ENCODE data around the gene TPCN2.

The TPCN2 gene

DNA sequence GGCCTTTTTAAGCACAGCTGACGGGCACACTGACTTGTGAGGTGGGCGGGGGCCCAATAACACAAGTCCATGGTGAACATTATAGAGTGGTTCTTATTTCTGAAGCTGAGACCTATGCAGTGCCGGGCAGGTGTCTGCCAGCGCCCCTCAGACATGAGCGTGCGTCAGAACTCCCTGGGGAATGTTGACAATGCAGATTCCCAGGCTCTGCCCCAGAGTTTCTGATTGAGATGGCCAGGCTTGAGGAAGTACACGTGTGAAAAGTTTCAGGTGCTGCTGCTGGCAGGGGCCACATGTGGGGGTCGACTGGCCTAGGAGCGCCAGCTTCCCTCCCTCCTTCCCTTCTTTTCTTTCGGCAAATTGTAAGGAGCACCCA is 46.2 kb downstream of the TPCN2 start:
- H3K27ac Mint-ChIP-seq = no peak overlapping the region
- no peaks in the 10 kb centered on the region for H3K4me1 Mint-ChIP-seq (ENCODE audit: low read depth)
- H3K36me3 Mint-ChIP-seq (ENCODE audit: low read depth) = peaks cover 7% of the 10 kb centered on the region
- peaks cover 3% of the 10 kb centered on the region for H3K27me3 Mint-ChIP-seq
- H3K9me3 Mint-ChIP-seq = no peaks in the 10 kb centered on the region
- H3K4me3 Mint-ChIP-seq = no peak overlapping the region

- H3K36me3 Mint-ChIP-seq (ENCODE audit: low read depth) = peaks cover 5% of the 10 kb centered on the region
- H3K4me3 Mint-ChIP-seq = no peak overlapping the region
- no peaks in the 10 kb centered on the region for H3K9me3 Mint-ChIP-seq
- peaks cover 3% of the 10 kb centered on the region for H3K27me3 Mint-ChIP-seq
- no peaks in the 10 kb centered on the region for H3K4me1 Mint-ChIP-seq (ENCODE audit: low read depth)
- no peak overlapping the region for H3K27ac Mint-ChIP-seq
Measured at GRCh38 chr11:69095300-69095699, 46.6 kb downstream of the TPCN2 start.

- Mint-ChIP-seq H3K4me3 (no peak overlapping the region), H3K4me1 (ENCODE audit: low read depth) (peaks cover under 1% of the 10 kb centered on the region), H3K9me3 (no peaks in the 10 kb centered on the region), H3K27me3 (peaks cover 3% of the 10 kb centered on the region), H3K36me3 (ENCODE audit: low read depth) (peaks cover 4% of the 10 kb centered on the region), H3K27ac (no peak overlapping the region)
Measured at GRCh38 chr11:69096473-69096872, 47.7 kb downstream of the TPCN2 start.

DNA sequence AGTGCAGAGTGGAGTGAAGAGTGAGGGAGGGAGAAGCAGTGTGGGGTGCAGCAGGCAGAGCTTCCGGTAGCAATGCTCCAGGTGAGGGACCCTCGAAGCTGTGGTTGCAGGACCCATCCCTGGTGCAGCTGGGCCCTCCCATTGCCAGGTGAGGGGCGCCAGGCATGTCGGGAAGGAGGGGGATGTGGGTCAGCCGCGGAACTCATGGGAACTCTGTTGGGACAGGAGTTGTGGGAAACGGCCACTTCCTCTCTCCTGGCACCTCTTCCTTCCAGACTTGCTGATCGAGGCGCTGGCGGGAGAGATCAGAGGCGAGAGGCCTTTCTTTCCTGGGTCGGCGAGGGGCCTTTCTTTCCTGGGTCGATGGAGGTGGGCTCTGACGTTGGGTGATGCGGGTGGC is 48.5 kb downstream of the TPCN2 start:
- Mint-ChIP-seq H3K36me3 (ENCODE audit: low read depth) (peaks cover 4% of the 10 kb centered on the region), H3K27me3 (peaks cover 3% of the 10 kb centered on the region), H3K4me1 (ENCODE audit: low read depth) (peaks cover 3% of the 10 kb centered on the region), H3K4me3 (no peak overlapping the region), H3K9me3 (no peaks in the 10 kb centered on the region), H3K27ac (no peak overlapping the region)

- no peaks in the 10 kb centered on the region for H3K36me3 Mint-ChIP-seq (ENCODE audit: low read depth)
- no peaks in the 10 kb centered on the region for H3K9me3 Mint-ChIP-seq
Measured at GRCh38 chr11:69099180-69099579, 50.4 kb downstream of the TPCN2 start.

DNA sequence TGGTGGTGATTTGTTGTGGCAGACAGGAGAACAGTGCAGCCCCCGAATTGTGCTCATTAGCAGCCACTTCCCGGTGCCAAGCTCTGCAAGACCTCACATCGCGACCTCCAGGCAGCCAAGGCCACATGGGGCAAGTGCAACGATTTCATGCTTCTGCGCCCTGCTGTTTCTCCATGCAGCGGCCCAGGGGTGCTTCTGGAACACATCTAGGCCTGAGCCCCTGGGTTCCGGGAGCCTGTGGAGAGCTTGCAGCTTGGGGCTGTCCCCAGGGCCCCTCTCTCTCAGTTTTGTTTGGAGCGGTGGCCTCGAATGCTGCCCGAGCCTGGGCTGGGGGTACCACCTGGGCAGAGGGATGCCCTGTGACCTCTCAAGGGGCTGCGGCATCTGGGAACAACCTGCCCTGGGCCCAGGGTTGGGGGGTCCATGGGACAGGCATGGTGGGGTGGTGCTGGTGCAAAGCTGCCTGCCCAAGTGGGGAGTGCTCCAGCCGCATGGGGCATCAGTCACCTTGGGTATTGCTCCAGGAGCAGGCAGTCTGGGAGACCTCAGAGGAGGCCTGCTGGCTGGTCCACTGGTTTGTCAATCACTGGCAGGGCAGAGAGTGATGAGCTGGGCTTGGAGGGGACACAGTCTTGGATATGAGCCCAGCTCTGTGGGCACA is 51.9 kb downstream of the TPCN2 start:
- Mint-ChIP-seq H3K4me3 (no peak overlapping the region), H3K27ac (no peak overlapping the region), H3K36me3 (ENCODE audit: low read depth) (no peaks in the 10 kb centered on the region), H3K9me3 (no peaks in the 10 kb centered on the region), H3K27me3 (peaks cover 3% of the 10 kb centered on the region), H3K4me1 (ENCODE audit: low read depth) (peaks cover 3% of the 10 kb centered on the region)

More at GRCh38 chr11:69099180-69099579, 50.4 kb downstream of the TPCN2 start:
- no peak overlapping the region for H3K4me3 Mint-ChIP-seq
- H3K27me3 Mint-ChIP-seq = peaks cover 3% of the 10 kb centered on the region
- H3K27ac Mint-ChIP-seq = no peak overlapping the region
- H3K4me1 Mint-ChIP-seq (ENCODE audit: low read depth) = peaks cover 3% of the 10 kb centered on the region

GRCh38 chr11:69101115-69101791 is 52.5 kb downstream of the TPCN2 start:
- Mint-ChIP-seq H3K36me3 (ENCODE audit: low read depth) (no peaks in the 10 kb centered on the region), H3K9me3 (no peaks in the 10 kb centered on the region), H3K4me1 (ENCODE audit: low read depth) (peaks cover 3% of the 10 kb centered on the region), H3K27me3 (peaks cover 3% of the 10 kb centered on the region), H3K4me3 (no peak overlapping the region), H3K27ac (no peak overlapping the region)

DNA sequence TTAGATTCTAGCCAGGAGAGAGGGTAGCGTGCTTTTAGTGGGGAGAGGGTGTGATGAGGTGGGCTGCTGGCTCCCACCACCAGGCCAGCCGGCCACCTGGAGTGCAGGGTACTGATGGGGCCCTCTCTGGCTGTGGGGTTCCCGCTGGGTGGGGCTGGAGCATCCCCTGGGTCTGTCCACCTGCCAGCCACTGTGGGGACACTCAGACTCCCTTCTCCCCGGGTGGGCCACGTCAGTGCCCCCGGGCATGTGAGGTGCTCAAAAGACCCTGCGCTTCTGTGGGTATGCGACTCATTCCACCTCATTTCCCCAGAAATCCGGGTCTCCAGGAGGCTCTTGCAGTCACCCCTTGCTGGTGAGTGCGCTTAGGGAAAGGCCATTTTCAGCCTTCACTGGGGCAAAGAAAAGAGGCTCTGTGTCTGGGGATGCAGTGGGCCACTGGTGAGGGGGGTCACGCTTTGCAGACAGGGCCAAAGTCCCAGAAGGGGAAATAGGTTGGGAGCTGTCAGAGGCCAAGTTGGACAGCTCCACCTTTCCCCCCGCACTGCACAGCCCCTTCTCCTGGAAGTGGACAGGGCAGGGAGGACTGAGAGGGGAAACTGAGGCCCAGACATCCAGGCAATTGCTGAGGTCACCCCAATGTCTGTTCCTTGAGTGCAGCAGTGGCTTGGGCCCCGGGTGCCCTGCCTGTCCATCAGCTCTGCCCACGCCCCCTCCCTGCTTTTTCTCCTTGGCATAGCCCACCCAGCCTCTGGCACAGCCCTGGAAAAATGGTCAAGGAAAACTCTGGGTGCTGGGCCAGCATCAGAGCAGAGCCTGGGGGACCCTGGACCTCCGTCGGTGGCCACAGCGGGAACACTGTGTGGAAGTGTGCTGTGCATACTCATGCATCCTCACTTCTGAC is 53.3 kb downstream of the TPCN2 start:
- H3K4me1 Mint-ChIP-seq (ENCODE audit: low read depth) = peaks cover 3% of the 10 kb centered on the region
- no peaks in the 10 kb centered on the region for H3K36me3 Mint-ChIP-seq (ENCODE audit: low read depth)
- no peaks in the 10 kb centered on the region for H3K9me3 Mint-ChIP-seq
- no peak overlapping the region for H3K27ac Mint-ChIP-seq
- no peak overlapping the region for H3K4me3 Mint-ChIP-seq
- peaks cover 3% of the 10 kb centered on the region for H3K27me3 Mint-ChIP-seq

DNA sequence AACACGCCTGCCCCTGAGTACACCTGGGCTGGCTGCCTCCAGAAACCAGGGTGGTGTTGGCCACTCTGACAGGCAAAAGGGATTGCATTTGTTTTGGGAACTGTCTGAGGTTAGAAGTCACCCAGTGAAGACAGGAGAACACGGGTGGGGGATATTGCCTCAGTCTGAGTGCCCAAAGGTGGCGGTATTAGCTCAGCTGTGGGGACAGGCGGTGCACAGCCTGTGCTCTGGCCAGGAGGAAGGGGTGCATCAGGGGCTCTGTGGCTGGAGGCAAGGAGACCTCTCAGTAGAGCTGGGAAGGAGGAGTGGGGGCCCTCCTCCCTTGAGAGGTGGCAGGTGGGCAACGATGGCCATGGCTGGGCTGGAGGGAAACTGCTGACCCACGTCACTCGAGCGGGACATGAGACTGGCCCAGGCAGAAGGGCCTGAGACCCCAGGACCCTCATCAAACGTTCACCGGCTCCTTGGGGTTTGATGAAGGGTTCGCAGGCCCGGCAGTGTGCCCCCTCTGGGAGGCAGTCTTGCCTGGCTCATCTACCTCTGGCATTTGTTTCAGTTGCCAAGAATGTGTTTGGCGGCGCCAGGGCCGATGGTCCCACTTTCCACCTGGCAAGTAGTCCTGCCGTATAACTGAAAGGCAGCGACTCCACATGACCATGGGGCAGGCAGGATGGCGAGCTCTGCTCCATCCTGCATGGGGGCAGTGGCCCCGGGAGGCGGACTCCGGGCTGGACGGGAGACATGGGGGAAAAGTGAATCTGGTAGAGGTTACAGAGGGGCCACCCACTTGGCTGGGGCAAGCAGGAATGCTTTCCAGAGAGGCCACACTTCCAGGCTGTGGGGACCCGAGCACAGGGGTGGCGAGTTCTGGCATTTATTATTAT is 54.2 kb downstream of the TPCN2 start:
- no peaks in the 10 kb centered on the region for H3K9me3 Mint-ChIP-seq
- peaks cover 3% of the 10 kb centered on the region for H3K4me1 Mint-ChIP-seq (ENCODE audit: low read depth)
- H3K4me3 Mint-ChIP-seq = no peak overlapping the region
- H3K36me3 Mint-ChIP-seq (ENCODE audit: low read depth) = no peaks in the 10 kb centered on the region
- H3K27me3 Mint-ChIP-seq = peaks cover 3% of the 10 kb centered on the region
- no peak overlapping the region for H3K27ac Mint-ChIP-seq

DNA sequence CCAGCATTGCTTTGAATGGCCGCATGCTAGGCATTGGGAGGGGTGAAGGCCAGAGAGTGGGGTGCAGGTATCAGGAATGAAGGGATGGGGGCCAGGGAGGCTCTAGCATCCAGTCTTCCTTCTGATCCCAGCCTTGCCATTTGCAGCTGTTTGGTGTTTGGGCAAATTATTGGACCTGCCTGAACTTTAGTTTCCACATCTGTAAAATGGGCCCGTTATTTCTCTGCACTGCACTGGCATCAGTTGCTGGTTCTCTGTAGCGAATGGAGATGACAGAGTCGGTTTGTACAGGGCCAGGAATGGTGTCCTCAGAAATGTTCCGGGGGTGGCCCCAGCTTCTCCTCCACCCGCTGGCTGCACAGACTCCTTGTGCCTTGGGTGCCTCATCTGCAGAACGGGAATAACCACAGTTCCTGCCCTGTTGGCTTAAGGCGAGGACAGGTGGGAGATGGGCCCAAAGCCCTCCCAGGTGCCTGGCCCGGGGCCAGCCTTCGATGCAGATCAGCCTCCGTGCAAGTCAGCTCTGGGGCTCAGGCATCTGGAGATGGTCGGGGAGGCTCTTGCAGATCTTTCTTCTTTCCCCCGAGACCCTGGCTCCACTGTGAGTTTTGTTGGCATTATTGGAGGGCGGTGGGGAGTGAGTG is 55.6 kb downstream of the TPCN2 start:
- Mint-ChIP-seq H3K9me3 (no peaks in the 10 kb centered on the region), H3K4me3 (no peak overlapping the region), H3K4me1 (ENCODE audit: low read depth) (peaks cover 3% of the 10 kb centered on the region), H3K36me3 (ENCODE audit: low read depth) (no peaks in the 10 kb centered on the region), H3K27ac (no peak overlapping the region), H3K27me3 (peaks cover 3% of the 10 kb centered on the region)

GRCh38 chr11:69104856-69105395 is 56.2 kb downstream of the TPCN2 start:
- no peaks in the 10 kb centered on the region for H3K36me3 Mint-ChIP-seq (ENCODE audit: low read depth)
- no peak overlapping the region for H3K27ac Mint-ChIP-seq
- no peaks in the 10 kb centered on the region for H3K27me3 Mint-ChIP-seq
- H3K4me3 Mint-ChIP-seq = no peak overlapping the region
- H3K9me3 Mint-ChIP-seq = no peaks in the 10 kb centered on the region
- H3K4me1 Mint-ChIP-seq (ENCODE audit: low read depth) = peaks cover 3% of the 10 kb centered on the region

- Mint-ChIP-seq H3K4me3 (no peak overlapping the region), H3K4me1 (ENCODE audit: low read depth) (peaks cover 3% of the 10 kb centered on the region), H3K9me3 (peaks cover 3% of the 10 kb centered on the region), H3K27me3 (no peaks in the 10 kb centered on the region), H3K27ac (no peak overlapping the region), H3K36me3 (ENCODE audit: low read depth) (no peaks in the 10 kb centered on the region)
Measured at GRCh38 chr11:69105461-69106030, 56.8 kb downstream of the TPCN2 start.

- Mint-ChIP-seq H3K4me1 (ENCODE audit: low read depth) (peaks cover 3% of the 10 kb centered on the region), H3K4me3 (no peak overlapping the region), H3K27ac (no peak overlapping the region), H3K27me3 (no peaks in the 10 kb centered on the region), H3K9me3 (peaks cover 6% of the 10 kb centered on the region), H3K36me3 (ENCODE audit: low read depth) (no peaks in the 10 kb centered on the region)
Measured at GRCh38 chr11:69106031-69106811, 57.5 kb downstream of the TPCN2 start.

Measured in stimulated activated naive CD8-positive, alpha-beta T cell treated with anti-CD3 and anti-CD28 coated beads, Interleukin-15, Interleukin-2, amounts not matched to agents 100 ng/mL and 50 ng/mL, for 24 hours (primary cell).